A673 (cell line): ENCODE measurements around the gene MEGF6. TPM values are rescaled to one million over a fixed set of nuclear protein-coding genes. Genes with fewer than 3 reads are reported as not detected.
"Not testable (repeated sequence)": the region's sequence is repeated elsewhere in the genome, so short reads cannot be mapped to it uniquely, and the experiment has no call there.

Experiments
- BruUV-seq: library from RNA; stranded (reverse); fragments of 400-500 nt; replicated peaks from 2 replicates; lab custom pipeline; 2021; lab: Mats Ljungman, UMichigan
- CTCF ChIA-PET: fragments of 300-600 bp; sonication (Branson Sonifier 250); formaldehyde crosslinking; loops from one replicate; lab custom pipeline; 2022; ENCODE audit warnings: antibody characterized with exemption; lab: Charles Lee
- POLR2A ChIA-PET: fragments of 300-600 bp; sonication (Branson Sonifier 250); formaldehyde crosslinking; loops from one replicate; lab custom pipeline; 2022; ENCODE audit warnings: antibody characterized with exemption; ENCODE audit not compliant: low non-redundant PET; lab: Charles Lee
- DNase-seq: peaks from one replicate; pipeline ENCODE4 v3.0.0-alpha.2; 2015; ENCODE audit warnings: low spot score
- H3K27ac ChIP-seq: fragments of 200-600 bp; sonication (generic); 2 replicates; pipeline ENCODE4 v1.5.1; 2016; ENCODE audit warnings: mixed run types, low read depth, mild to moderate bottlenecking, mixed read lengths, antibody characterized with exemption, low read length; ENCODE audit not compliant: poor library complexity, severe bottlenecking
- H3K27me3 ChIP-seq: fragments of 200-600 bp; sonication (generic); replicated peaks from 2 replicates; pipeline ENCODE4 v1.6.1; 2017; ENCODE audit warnings: mixed run types, low read depth, mild to moderate bottlenecking, mixed read lengths, antibody characterized with exemption, low read length; ENCODE audit not compliant: insufficient read depth, poor library complexity
- H3K36me3 ChIP-seq: fragments of 200-600 bp; sonication (generic); 2 replicates; pipeline ENCODE4 v1.6.1; 2016; ENCODE audit warnings: mixed run types, mild to moderate bottlenecking, mixed read lengths, antibody characterized with exemption, low read length; ENCODE audit not compliant: insufficient read depth, poor library complexity, severe bottlenecking
- H3K4me1 ChIP-seq: fragments of 200-600 bp; sonication (generic); 2 replicates; pipeline ENCODE4 v1.6.1; 2017; ENCODE audit warnings: mixed run types, mild to moderate bottlenecking, mixed read lengths, antibody characterized with exemption, low read length; ENCODE audit not compliant: insufficient read depth, poor library complexity, severe bottlenecking
- H3K4me3 ChIP-seq: fragments of 200-600 bp; sonication (generic); 2 replicates; pipeline ENCODE4 v1.5.1; 2016; ENCODE audit warnings: low read depth, mixed run types, mild to moderate bottlenecking, mixed read lengths, low read length; ENCODE audit not compliant: poor library complexity, severe bottlenecking
- H3K9me3 ChIP-seq: fragments of 200-600 bp; sonication (generic); 2 replicates; pipeline ENCODE4 v1.6.1; 2016; ENCODE audit warnings: mixed run types, low read depth, mild to moderate bottlenecking, mixed read lengths, antibody characterized with exemption, low read length; ENCODE audit not compliant: poor library complexity, severe bottlenecking
- EZH2 ChIP-seq: fragments of 200-600 bp; sonication (generic); IDR thresholded peaks from 2 replicates; pipeline ENCODE4 v1.6.1; 2017; ENCODE audit warnings: borderline replicate concordance, low read depth, mild to moderate bottlenecking, mixed read lengths, antibody characterized with exemption, low read length; ENCODE audit not compliant: poor library complexity, severe bottlenecking
- intact Hi-C: fragments of 100-400 bp; cut with micrococcal nuclease; formaldehyde crosslinking; loops from one replicate; pipeline ENCODE4 v1.10.0; 2022; ENCODE audit not compliant: unreplicated experiment
- total RNA-seq: library from RNA; stranded (reverse); gene quantifications from 2 replicates; pipeline ENCODE4 v1.2.3, GENCODE V29; 2021
- TF ChIP-seq, protein P1 (sequence below): fragments of 300-800, 200-600 bp; sonication (generic); conservative IDR thresholded peaks from 2 replicates; pipeline ENCODE4 v1.5.1; 2017; ENCODE audit warnings: low read depth, mild to moderate bottlenecking, antibody characterized with exemption, low read length, moderate library complexity, mixed read lengths

Gene MEGF6
- total RNA-seq, 1 experiment from 2014 or later = 2.8 TPM

DNA sequence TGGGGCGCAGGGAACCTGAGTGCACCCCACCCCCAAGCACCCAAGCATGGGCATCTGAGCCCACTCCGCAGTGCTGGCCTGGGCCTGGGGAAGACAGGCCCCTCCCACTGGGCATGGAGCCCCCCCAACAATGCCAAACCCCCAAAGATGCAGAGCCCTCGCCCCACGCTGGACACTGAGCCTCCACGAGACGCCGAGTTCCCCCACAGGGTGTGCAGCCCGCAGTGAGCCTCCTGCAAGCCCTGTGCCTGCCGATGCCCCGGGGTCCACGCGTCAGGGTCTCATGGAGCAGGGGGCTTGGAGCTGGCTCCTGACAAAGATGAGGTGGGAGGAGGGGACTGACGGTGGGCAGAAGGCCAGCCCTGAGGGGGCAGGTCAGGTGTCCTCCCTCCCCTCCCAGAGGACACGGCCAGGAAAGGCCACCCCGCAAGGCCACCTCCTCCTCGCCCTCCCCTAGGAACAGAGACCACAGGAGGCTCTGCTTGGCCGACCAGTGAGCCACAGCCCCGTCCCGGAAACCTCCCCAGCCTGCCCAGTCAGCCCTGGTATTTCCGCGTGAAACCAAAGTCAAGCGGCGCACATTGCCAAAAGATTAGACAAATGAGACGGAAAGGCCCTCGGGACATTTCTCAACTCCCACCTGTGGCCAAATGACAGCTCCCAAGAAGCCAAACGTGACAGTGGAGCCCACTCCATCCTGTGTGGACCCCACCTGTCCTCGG, 33.4 kb downstream of the MEGF6 start:
- H3K4me3 ChIP-seq = no peak overlapping the region
- no peaks in the 10 kb centered on the region for H3K9me3 ChIP-seq
- POLR2A ChIA-PET = no interaction called here
- H3K4me1 ChIP-seq = no peaks in the 10 kb centered on the region
- BruUV-seq = no TSS peak
- intact Hi-C loops = no loop called here
- TF ChIP-seq, protein P1, sequence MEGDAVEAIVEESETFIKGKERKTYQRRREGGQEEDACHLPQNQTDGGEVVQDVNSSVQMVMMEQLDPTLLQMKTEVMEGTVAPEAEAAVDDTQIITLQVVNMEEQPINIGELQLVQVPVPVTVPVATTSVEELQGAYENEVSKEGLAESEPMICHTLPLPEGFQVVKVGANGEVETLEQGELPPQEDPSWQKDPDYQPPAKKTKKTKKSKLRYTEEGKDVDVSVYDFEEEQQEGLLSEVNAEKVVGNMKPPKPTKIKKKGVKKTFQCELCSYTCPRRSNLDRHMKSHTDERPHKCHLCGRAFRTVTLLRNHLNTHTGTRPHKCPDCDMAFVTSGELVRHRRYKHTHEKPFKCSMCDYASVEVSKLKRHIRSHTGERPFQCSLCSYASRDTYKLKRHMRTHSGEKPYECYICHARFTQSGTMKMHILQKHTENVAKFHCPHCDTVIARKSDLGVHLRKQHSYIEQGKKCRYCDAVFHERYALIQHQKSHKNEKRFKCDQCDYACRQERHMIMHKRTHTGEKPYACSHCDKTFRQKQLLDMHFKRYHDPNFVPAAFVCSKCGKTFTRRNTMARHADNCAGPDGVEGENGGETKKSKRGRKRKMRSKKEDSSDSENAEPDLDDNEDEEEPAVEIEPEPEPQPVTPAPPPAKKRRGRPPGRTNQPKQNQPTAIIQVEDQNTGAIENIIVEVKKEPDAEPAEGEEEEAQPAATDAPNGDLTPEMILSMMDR = no peak
- TF ChIP-seq EZH2 = no peak
- H3K36me3 ChIP-seq = no peaks in the 10 kb centered on the region
- DNase-seq = no peak
- H3K27me3 ChIP-seq = no peaks in the 10 kb centered on the region
- no peak overlapping the region for H3K27ac ChIP-seq
- CTCF ChIA-PET = interaction anchor here (0.9 kb wide), 1 partner anchor 41 kb away, joined by 3 read pairs; no protein-coding TSS in a partner anchor

DNA sequence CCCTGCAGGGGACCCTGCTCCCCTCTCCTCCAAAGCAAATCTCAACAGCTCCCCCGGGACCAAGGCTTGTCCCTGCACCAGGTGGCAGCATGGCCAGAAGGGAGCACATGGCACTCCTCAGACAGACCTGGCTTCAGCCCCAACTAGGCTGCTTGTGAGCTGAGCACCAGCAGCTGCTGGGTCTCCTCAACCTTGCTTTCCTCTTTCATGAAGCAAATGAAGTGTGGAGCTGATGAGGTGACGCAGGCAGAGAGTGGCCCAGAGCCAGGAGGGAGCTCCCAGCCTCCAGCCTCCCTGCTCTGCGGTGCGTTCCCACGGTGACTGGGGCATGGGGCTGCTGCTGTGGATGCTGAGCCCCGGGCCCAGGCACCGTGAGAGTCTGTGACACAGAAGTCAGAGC, 34.0 kb downstream of the MEGF6 start:
- CTCF ChIA-PET = no interaction called here
- intact Hi-C loops = no loop called here
- TF ChIP-seq, protein P1 = no peak
- TF ChIP-seq EZH2 = no peak
- no peak for DNase-seq
- Histone ChIP-seq H3K27ac (no peak overlapping the region), H3K4me1 (no peaks in the 10 kb centered on the region), H3K36me3 (no peaks in the 10 kb centered on the region), H3K4me3 (no peak overlapping the region), H3K9me3 (no peaks in the 10 kb centered on the region), H3K27me3 (no peaks in the 10 kb centered on the region)
- POLR2A ChIA-PET = no interaction called here
- no TSS peak for BruUV-seq

GRCh38 chr1:3575993-3576392, 35.3 kb downstream of the MEGF6 start:
- H3K9me3 ChIP-seq = no peaks in the 10 kb centered on the region
- no peak overlapping the region for H3K4me3 ChIP-seq
- intact Hi-C loops = no loop called here
- H3K4me1 ChIP-seq = no peaks in the 10 kb centered on the region
- TF ChIP-seq, protein P1 = no peak
- no peak for TF ChIP-seq EZH2
- DNase-seq = no peak
- BruUV-seq = no TSS peak
- no peaks in the 10 kb centered on the region for H3K27me3 ChIP-seq
- ChIA-PET CTCF (no interaction called here), POLR2A (interaction anchor here (0.6 kb wide), 1 partner anchor 110 kb away, joined by 3 read pairs; no protein-coding TSS in a partner anchor)
- H3K36me3 ChIP-seq = no peaks in the 10 kb centered on the region
- H3K27ac ChIP-seq = no peak overlapping the region

- H3K9me3 ChIP-seq, BruUV-seq, H3K27ac ChIP-seq, CTCF ChIA-PET, intact Hi-C loops, POLR2A ChIA-PET, DNase-seq, H3K4me3 ChIP-seq, H3K36me3 ChIP-seq, H3K27me3 ChIP-seq, H3K4me1 ChIP-seq: not testable (repeated sequence)
These were observed 35.8 kb downstream of the MEGF6 start for GRCh38 chr1:3575515-3575914.
